ENCODE measurements around the gene RAB3B.
A peak's percentile ranks its signal among the peaks of the same experiment; 100 is the strongest.
"Not testable (repeated sequence)": the region's sequence is repeated elsewhere in the genome, so short reads cannot be mapped to it uniquely, and the experiment has no call there.

Gene RAB3B, protein sequence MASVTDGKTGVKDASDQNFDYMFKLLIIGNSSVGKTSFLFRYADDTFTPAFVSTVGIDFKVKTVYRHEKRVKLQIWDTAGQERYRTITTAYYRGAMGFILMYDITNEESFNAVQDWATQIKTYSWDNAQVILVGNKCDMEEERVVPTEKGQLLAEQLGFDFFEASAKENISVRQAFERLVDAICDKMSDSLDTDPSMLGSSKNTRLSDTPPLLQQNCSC

DNA sequence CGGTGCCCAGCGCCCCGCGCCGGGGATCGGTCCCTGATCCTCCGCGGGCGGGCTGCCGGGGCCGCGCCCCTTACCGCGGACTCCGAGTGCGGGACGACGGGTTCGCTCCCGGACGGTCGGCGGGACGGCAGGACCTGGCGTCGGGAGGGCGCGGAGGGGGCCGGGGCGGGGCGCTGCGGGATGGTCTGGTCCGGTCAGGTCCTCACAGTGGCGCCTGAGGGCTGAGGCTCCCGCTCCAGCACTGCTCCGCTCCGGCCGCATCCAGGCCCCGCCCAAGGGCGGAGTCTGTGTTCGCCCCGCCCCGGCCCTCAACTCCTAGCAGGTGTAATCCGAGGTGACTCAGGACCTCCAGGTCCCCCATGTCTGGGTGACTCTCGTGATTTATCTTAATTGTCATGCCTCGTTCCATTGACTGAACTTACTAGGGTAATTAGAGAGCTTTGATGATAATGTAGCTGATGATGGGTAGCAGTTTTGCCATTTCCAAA is at the start of gene RAB3B:
Gene RAB3B (minus strand): TSS at position 223 of the 488 bp plus-strand sequence. CDS start 13,583 bp downstream, outside the sequence.
- peak; percentile 65 to 71 for DNase-seq

DNA sequence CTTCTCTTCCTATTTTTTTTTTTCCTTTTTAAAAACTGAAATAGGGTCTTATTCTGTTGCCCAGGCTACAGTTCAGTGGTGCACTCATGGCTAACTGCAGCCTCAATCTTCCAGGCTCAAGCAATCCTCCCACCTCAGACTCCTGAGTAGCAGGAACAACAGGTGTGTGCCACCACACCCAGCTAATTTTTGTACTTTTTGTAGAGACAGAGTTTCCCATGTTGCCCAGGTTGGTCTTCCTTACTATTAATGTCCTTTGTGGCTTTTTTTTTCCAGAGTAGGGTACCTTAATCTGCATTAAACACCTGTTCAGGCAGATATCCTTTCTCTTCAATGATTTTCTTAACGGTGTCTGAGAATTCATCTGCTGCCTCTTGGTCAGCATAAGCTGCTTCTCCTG is 47.4 kb upstream of the RAB3B start:
- DNase-seq, result no peak

DNA sequence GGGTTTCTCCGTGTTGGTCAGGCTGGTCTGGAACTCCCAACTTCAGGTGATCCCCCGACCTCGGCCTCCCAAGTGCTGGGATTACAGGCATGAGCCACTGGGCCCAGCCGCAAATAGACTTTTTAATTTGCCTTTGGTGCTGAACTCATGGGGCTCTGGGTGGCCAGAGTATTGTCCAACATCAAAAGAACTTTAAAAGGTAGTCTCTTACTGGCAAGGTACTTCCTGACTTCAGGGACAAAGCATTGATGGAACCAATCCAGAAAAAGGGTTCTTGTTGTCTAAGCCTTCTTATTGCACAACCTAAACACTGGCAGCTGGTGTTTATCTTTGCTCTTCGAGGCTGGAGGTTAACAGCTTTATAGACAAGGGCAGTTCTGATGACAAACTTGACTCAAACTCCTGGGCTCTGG is 46.9 kb upstream of the RAB3B start:
- no peak for DNase-seq

DNA sequence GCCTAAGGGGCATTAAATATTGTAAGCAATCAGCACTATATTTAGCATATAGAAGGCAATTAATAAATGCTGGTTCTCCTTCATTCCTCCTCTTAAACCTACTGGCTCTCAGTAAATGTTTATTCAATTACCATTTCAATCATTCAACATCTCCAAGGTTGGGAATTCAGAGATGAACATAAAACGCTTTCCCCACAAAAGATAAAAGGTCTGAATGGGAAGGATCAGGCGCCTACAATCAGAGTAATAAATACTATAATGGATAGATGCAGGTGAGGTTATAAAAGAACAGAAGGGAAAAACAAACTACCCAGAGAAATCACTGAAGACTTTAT is 43.5 kb upstream of the RAB3B start:
- no peak for DNase-seq

DNA sequence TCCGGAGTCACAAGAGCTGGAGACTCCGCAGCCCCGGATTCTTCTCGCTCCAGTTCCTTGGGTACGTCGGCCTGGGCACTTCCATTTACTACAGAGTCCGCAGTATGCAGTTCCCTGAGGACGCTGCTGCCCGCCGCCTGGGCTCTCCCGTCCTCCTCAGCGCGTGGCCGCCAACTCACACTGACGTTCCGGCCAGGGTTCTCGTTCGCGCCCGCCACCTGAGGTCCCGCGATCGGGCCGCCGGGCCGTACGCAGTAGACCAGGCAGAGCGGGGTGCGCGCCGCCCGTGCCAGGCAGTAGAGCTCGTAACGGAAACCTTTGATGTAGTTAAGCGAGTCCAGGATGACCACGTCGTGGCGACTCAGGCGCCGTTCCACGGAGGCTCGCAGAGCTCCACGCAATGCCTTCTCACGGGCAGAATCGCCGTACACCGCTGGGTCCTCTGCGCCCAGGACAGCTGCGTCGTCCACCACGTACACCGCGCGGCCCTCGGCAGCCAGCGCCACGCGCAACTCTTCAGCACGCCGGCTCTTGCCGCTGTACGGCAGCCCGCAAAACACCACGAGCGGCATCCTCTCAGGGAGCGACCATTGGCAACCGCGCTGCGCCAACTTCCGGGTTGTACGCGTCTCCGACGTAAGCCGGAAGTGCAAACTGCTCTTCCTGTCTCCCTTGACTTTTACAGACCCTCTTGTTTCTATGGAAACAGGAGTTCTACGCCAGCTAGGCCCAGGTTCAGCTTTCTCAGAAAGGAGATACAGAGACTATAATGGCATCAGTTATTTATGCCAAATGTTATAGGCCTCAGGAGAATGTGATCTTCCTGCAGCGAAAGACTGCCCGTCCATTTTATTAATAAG is 42.9 kb upstream of the RAB3B start, which contains the start of gene KTI12:
Gene KTI12 (minus strand): TSS at position 621 of the 860 bp plus-strand sequence. CDS start 49 bp downstream, at position 572.
- peak; percentile 91 to 93 for DNase-seq

DNA sequence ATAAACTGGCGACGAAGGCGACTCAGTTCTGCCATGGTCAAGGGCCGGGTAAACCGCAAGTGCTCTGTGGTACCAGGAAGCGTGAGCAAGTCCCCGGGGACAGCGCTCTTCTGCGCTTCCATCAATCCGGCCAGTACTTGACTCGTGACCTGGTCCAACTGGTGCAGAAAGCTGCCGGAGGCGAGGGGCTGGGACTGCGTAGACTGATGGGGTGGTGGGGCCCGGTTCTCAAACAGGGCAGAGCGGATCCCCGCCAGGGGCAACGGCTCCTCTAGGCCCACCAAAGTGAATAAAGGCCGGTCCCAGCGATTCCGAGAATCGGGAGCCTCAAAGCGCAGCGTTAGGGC is 42.3 kb upstream of the RAB3B start:
- DNase-seq, result peak; percentile 11 to 13

DNA sequence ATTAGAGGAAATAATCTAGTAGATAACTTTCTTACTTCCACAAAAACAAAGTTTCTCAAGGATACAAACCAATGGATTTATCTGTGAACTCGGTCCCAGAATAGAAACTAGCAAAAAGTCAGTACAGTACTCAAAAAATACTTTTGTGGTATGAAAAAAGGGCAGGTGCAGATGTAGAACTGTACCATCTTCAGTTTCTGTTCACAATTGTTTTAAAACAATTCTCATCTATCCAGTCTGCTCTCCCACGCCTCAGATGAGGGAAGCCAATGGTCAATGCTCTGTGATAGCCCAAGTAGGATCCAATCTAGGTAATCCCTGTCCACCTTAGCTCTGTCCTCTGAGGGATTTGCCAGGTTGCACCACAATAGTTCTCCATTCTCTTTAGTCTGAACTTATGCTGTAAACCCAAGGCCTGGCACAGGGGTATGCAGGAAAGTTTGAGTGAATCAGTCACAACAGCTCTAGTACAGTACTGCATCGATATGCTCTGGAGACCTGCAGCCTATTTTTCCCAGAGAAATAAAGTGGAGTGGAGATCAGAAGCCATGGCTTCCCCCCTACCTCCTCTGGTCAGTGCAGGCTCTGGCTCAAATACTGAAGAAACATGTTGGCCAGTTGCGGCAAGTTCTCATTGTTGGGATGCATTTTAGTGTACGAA is 41.8 kb upstream of the RAB3B start:
- no peak for DNase-seq

DNA sequence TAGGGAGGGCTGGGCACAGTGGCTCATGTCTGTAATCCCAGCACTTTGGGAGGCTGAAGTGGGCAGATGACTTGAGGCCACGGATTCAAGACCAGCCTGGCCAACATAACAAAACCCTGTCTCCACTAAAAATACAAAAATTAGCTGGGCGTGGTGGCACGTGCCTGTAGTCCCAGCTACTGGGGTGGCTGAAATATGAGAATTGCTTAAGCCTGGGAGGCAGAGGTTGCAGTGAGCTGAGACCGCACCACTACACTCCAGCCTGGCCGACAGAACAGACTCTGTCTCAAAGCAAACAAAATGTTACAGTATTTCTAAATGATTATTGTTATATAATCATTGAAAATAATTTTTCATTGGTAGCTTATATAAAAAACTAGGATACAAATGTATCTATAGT is 38.3 kb upstream of the RAB3B start:
- DNase-seq, result not testable (repeated sequence)

DNA sequence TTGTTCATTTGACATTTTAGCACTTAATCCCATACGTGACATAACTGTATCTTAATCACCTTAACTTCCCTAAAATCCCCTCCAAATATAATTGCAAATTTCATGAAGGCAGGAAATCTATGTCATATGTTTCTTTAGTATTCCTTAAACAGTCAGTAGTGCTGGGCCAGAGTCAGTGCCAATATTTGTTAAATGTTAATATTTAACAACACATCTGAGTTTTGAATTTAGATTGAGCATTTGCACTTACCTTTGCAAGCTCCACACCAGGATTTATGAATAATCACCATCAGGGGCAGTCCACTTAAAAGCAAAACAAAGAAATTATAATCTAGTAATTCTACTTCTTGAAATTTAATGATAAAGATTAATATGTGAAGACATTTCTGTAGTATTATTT is 37.8 kb upstream of the RAB3B start:
- DNase-seq, result no peak

DNA sequence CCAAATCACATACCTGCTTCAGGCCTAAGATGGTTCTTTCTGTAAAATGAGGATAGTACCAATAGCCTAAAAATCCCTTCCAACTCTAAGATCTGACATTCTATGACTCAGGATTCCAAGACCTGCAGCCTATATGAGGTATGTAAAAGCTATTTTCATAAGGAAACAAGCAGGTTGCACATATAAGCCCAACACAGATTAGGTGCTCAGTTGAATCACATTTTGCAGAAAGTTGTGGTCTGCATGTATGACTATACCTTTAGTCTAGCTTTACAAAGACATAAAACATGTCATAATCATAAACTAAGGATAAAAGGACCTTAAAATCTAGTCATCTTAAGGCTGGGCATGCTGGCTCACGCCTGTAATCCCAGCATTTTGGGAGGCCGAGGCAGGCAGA is 35.8 kb upstream of the RAB3B start:
- no peak for DNase-seq

DNA sequence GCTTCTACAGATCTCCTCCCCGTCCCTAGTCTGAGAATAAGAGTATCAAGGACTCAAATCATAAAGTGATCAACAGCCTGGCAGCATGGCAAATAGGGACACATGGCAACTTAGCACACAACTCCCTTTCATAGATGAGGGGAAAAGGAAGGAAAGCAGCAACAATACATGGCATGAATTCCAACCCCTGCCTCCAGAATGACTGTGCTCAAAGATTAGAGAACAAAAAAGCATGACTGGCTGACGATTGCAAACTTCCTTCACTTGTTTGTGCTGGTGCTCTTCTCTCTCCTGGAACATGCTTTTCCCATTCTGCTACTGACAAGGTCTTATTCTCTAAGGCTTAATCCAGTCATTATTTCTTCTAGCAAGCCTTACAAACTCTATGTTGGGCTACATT is 31.6 kb upstream of the RAB3B start:
- no peak for DNase-seq

DNA sequence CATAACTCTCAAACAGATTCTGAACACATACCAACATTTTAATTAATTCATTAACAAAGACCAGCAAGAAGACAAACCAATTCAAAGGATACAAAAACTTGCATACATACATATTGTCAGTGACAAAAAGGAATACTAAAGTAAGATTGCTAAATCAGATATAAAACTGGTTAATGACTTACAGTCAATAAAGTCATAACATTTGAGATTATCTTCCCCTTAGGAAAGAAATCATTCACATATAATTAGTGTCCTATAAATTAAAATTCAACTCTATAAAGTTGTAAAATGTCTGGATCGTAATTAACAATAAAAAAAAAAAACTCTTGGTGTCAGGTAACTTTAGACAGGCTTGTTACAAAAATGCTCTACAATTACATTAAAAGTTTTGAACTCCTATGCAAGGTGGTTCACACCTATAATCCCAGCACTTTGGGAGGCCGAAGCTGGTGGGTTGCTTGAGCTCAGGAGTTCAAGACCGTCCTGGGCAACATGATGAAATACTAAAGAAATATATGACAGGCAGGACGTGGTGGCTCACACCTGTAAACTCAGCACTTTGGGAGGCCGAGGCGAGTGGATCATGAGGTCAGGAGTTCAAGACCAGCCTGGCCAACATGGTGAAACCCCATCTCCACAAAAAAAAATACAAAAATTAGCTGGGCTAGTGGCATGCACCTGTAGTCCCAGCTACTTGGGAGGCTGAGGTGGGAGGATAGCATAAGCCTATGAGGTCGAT is 17.7 kb upstream of the RAB3B start:
- no peak for DNase-seq

DNA sequence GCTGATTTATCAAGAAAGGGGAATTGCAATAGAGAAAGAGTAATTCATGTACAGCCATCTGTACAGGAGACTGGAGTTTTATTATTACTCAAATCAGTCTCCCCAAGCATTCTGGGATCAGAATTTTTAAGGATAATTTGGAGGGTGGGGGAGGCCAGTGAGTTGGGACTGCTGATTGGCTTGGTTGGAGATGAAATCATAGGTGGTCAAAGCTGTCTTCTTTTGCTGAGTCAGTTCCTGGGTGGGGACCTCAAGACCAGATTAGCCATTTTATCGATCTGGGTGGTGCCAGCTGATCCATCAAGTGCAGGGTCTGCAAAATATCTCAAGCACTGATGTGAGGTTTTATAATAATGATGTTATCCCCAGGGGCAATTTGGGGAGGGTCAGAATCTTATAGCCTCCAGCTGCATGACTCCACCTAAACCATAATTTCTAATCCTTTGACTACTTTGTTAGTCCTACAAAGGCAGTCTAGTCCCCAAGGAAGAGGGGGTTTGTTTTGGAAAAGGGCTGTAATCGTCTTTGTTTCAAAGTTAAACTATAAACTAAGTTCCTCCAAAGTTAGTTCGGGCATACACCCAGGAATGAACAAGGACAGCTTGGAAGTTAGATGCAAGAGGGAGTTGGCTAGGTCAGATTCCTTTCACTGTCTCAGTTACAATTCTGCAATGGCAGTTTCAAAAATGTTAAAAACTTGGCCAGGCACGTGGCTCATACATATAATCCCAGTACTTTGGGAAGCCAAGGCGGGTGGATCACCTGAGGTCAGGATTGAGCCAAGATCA is 16.9 kb upstream of the RAB3B start:
- no peak for DNase-seq

DNA sequence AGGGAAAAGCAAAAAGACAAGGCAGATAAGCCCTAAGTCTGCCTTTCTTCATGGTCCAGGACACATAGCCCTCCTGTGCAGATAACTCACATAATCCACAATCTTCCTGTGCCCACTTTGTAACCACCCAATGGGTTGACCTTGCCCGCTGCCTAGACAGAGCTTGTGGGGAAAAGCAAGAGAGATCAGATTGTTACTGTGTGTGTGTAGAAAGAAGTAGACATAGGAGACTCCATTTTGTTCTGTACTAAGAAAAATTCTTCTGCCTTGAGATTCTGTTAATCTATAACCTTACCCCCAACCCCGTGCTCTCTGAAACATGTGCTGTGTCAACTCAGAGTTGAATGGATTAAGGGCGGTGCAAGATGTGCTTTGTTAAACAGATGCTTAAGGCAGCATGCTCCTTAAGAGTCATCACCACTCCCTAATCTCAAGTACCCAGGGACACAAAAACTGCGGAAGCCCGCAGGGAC is 15.6 kb upstream of the RAB3B start:
- not testable (repeated sequence) for DNase-seq

DNA sequence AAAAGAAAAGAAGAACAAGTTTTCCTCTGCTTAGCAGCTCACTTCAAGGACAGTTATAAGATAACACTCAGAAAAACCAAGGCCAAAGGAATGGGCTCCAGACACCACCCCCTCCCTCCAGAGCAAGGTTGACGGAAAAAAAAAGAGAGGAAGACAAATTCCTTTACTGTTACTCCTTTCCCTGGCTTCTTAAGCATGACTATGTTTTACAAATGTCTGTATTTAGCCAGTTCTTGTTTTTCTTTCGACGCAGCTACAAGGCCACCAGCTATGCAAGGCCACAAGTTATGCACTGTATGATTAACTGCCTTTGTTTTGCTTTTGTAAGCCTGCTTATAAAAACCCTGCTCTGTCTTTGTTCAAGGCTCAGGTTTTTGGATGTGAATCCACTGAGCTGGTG is 15.0 kb upstream of the RAB3B start:
- DNase-seq, result not testable (repeated sequence)

DNA sequence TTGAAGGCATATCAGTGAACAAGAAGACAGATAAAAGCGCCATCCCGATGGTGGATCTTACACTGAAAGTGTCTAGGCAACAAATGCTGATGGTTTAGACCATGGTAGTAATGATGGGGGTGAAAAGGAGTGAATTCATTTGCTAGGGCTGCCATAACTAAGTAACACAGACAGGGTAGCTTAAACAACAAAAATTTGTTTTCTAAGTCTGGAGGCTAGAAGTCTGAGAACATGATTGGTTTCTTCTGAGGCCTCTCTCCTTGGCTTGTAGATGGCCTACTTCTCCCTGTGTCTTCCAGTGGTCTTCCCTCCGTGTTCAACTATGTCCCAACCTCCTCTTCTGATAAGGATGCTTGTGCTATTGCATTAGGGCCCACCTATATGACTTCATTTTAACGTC is 13.4 kb upstream of the RAB3B start:
- DNase-seq, result no peak

DNA sequence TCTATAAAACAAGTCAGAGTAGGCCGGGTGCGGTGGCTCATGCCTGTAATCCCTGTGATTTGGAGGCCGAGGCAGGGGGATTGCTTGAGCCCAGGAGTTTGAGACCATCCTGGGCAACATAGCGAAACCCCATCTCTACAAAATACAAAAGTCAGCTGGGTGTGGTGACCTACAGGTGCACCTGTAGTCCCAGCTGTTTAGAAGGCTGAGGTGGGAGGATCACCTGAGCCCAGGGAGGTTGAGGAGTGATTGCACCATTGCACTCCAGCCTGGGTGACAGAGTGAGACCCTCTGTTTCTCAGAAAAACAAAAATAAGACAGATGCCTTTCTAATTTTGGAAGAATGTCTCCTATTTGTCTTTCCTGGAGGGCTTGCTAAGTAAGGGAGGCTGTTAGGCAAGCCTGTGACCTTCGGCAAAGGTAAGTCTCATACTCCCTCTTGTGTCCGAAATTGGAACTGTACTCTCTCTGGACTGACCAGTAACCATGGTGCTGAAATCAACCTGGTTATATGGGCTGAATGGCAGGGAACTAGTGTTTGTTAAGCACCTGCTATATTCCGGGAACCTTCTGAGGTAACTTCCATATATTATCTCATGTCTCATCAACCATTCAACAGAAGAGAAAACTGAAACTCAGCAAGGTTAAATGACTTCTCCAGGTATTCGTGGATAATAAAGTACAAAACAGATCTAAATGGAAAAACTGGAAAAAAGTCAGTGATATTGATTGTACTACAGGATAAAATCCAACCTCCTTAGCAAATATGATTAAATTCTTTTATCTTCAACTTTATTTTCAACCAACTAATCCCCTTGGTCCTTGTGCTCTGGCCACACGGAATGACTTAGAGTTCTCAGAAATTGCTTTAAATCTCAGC is 11.8 kb upstream of the RAB3B start:
- DNase-seq, result peak; percentile 45 to 79

DNA sequence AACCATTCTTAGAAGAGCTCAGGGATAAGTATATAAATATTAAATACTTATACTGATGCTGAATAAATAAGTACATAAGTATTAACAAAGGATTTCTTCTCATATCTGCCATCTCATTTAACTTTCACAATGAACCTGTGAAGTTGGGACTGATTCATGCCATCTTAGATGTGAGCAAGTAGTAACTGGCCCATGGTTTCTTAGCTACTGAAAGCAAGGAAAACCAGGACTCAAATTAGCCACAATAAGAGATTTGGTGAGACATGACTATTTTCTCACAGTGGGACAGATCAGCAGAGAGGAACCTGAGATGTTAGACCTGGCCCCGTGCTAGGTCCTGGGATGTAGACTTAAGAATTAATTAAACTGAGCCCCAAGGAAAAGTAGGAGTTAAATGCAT is 8.2 kb upstream of the RAB3B start:
- DNase-seq, result no peak

DNA sequence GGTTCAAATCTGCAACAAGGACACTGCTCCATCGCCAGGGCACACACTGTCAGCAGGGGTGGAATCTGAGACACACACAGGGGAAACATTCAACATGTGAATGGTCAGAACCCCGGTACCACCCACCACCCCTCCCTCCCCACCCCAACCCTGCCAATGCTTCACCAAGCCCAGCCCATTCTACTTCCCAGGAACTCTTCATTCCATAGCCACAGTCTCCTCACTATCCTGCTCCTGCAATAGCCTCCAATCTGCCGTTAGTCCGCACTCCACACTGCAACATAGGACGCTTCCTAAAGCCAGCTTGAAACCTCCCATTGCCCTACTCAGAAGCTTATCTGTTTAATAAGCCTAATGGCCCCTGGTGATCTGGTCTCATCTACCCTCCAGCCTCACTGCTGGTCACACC is 7.5 kb upstream of the RAB3B start:
- DNase-seq, result no peak

DNA sequence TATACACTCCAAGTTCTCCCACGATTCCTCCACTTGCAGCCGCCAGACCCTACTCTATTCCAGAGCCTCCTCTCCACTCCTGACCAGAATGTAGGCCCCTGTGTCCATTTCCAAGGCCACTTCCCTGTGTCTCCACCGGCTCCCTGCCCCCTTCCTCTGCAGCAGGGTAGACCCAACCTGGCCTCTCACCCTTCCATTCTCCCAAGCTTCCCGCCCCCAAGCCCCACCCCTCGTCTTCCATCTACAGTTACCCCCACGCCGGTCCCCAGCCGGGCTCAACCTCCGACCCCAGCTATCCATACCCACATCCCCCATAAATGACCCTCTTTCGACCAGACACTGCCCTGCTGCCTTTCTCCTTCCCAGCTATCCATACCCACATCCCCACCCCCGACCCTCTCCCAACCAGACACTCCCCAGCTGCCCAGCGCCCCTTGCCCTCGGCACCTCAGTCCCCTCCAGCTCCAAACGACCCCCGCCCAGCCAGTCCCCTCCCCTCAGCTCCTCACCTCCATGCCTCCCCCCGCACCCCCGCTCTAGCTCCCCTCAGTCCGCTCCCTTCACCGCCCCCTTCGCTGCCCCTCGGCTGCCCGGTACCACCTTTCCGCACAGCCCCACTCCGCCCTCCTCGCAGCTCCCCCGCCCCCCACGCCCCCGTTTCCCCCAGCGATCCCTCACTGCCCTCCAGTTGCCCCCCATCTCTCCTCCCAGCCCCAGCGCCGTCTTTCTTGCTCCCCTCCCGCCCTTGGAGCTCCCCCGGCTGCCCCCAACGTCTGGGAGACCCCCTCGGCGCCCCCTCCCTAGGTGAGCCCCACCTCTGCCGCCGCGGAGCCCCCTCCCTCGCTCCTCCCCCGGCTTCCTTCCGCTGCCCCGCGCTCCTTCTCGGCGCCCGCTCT is 670 bp downstream of the RAB3B start:
- no peak for DNase-seq

All from CD4-positive, alpha-beta T cell treated with Interleukin-4 for 1 hour (primary cell).